HCT116 (cell line): ENCODE measurements around the gene LPCAT2. TPM values are rescaled to one million over a fixed set of nuclear protein-coding genes. Genes with fewer than 3 reads are reported as not detected.

Experiments used
- ATAC-seq: fragments of 200-7000 bp; cut with Tn5 transposase; 2 replicates; pipeline ENCODE4 v1.9.1; 2020; ENCODE audit warnings: mild to moderate bottlenecking, moderate library complexity
- BruUV-seq: library from RNA; stranded (reverse); fragments of 400-500 nt; replicated peaks from 2 replicates; lab custom pipeline; 2021; lab: Mats Ljungman, UMichigan
- CTCF ChIA-PET: fragments of 300-600 bp; sonication (Branson Sonifier 250); formaldehyde crosslinking; loops from one replicate; lab custom pipeline; 2021; ENCODE audit warnings: antibody characterized with exemption; lab: Charles Lee
- POLR2A ChIA-PET: fragments of 300-600, 350-600 bp; sonication (Branson Sonifier 250); formaldehyde crosslinking; loops from one replicate; lab custom pipeline; 2021; ENCODE audit warnings: antibody characterized with exemption; lab: Charles Lee
- RAD21 ChIA-PET, 2 experiments: fragments of 300-600 bp; sonication (Branson Sonifier 250); formaldehyde crosslinking; loops; one replicate each; lab custom pipeline; 2023; ENCODE audit warnings: low total read pairs in 2 of 2; ENCODE audit not compliant: uncharacterized antibody in 2 of 2, unreplicated experiment in 2 of 2, low non-redundant PET in 1 of 2; lab: Charles Lee
- DNase-seq: peaks from one replicate; pipeline ENCODE4 v3.0.0-alpha.2; 2010; ENCODE audit warnings: low read depth, low spot score
- H2AFZ ChIP-seq: fragments of 200-600 bp; shearing (Covaris generic), sonication (generic); 2 replicates; pipeline ENCODE4 v1.6.1; 2017; ENCODE audit warnings: low read depth, mixed run types, mixed read lengths, antibody characterized with exemption, low read length; ENCODE audit not compliant: poor library complexity, severe bottlenecking
- H3K27ac ChIP-seq: 2 replicates; pipeline ENCODE4 v1.5.1; 2012; ENCODE audit warnings: low read depth, low read length
- H3K27me3 ChIP-seq: fragments of 200-600 bp; sonication (generic); 2 replicates; pipeline ENCODE4 v1.6.1; 2016; ENCODE audit warnings: mixed run types, low read length, mixed read lengths; ENCODE audit not compliant: insufficient read depth
- H3K36me3 ChIP-seq, 2 experiments: fragments of 200-500 bp in 1 of 2; fragments of 200-600 bp in 1 of 2; sonication (Bioruptor generic) in 1 of 2; sonication (generic) in 1 of 2; 2 replicates each; pipeline versions ENCODE4 v1.5.1 to v1.6.1; 2014 to 2016; ENCODE audit warnings: low read length in 2 of 2, inconsistent platforms in 1 of 2, mixed read lengths in 1 of 2, mixed run types in 1 of 2; ENCODE audit not compliant: insufficient read depth in 2 of 2, control insufficient read depth in 1 of 2
- H3K4me1 ChIP-seq, 2 experiments: fragments of 200-600 bp in 1 of 2; sonication (generic) in 1 of 2; 2 replicates each; pipeline versions ENCODE4 v1.5.1 to v1.6.1; 2012 to 2017; ENCODE audit warnings: low read length in 2 of 2, inconsistent platforms in 1 of 2, mild to moderate bottlenecking in 1 of 2, mixed read lengths in 1 of 2, mixed run types in 1 of 2, moderate library complexity in 1 of 2; ENCODE audit not compliant: insufficient read depth in 2 of 2, control insufficient read depth in 1 of 2
- H3K4me2 ChIP-seq: fragments of 200-600 bp; sonication (generic); 2 replicates; pipeline ENCODE4 v1.6.1; 2017; ENCODE audit warnings: mixed run types, low read length, mixed read lengths
- H3K4me3 ChIP-seq, 2 experiments: fragments of 200-600 bp in 1 of 2; sonication (generic) in 1 of 2; replicated peaks in 1 of 2; 2 replicates each; pipeline ENCODE4 v1.5.1; 2011 to 2016; ENCODE audit warnings: low read length in 2 of 2, control low read depth in 1 of 2, low read depth in 1 of 2, mild to moderate bottlenecking in 1 of 2, mixed read lengths in 1 of 2, mixed run types in 1 of 2
- H3K79me2 ChIP-seq: fragments of 200-600 bp; sonication (generic); 2 replicates; pipeline ENCODE4 v1.6.1; 2017; ENCODE audit warnings: mild to moderate bottlenecking, mixed run types, low read length, moderate library complexity, mixed read lengths; ENCODE audit not compliant: insufficient read depth
- H3K9ac ChIP-seq: fragments of 200-600 bp; sonication (generic); 2 replicates; pipeline ENCODE4 v1.6.1; 2016; ENCODE audit warnings: low read length, mixed read lengths
- H3K9me2 ChIP-seq: fragments of 200-600 bp; sonication (generic), shearing (Covaris generic); 2 replicates; pipeline ENCODE4 v1.6.1; 2017; ENCODE audit warnings: mixed run types, mild to moderate bottlenecking, moderate library complexity; ENCODE audit not compliant: insufficient read depth
- H3K9me3 ChIP-seq, 2 experiments: fragments of 200-500 bp in 1 of 2; fragments of 200-600 bp in 1 of 2; sonication (Bioruptor generic) in 1 of 2; sonication (generic) in 1 of 2; 2 replicates each; pipeline ENCODE4 v1.6.1; 2014 to 2017; ENCODE audit warnings: low read length in 2 of 2, mixed read lengths in 2 of 2, inconsistent platforms in 1 of 2, low read depth in 1 of 2, mild to moderate bottlenecking in 1 of 2, mixed run types in 1 of 2, moderate library complexity in 1 of 2; ENCODE audit not compliant: control insufficient read depth in 1 of 2, insufficient read depth in 1 of 2
- H4K20me1 ChIP-seq: fragments of 200-600 bp; sonication (generic), shearing (Covaris generic); 2 replicates; pipeline ENCODE4 v1.6.1; 2017; ENCODE audit warnings: mixed run types, mild to moderate bottlenecking, moderate library complexity; ENCODE audit not compliant: insufficient read depth
- EGR1 ChIP-seq: IDR thresholded peaks from 2 replicates; pipeline ENCODE4 v1.6.1; 2012; ENCODE audit warnings: low read depth
- ELF1 ChIP-seq: IDR thresholded peaks from 2 replicates; pipeline ENCODE4 v1.6.1; 2012; ENCODE audit warnings: low read depth, borderline replicate concordance
- EZH2phosphoT487 ChIP-seq: fragments of 200-600 bp; IDR thresholded peaks from 2 replicates; pipeline ENCODE4 v1.6.1; 2018; ENCODE audit warnings: antibody characterized with exemption, borderline replicate concordance
- JUND ChIP-seq: IDR thresholded peaks from 2 replicates; pipeline ENCODE4 v1.6.1; 2012
- POLR2AphosphoS5 ChIP-seq: IDR thresholded peaks from 2 replicates; pipeline ENCODE4 v1.6.1; 2011; ENCODE audit warnings: mild to moderate bottlenecking, low read depth, low read length, moderate library complexity
- SP1 ChIP-seq: IDR thresholded peaks from 2 replicates; pipeline ENCODE4 v1.6.1; 2012; ENCODE audit warnings: low read depth
- SRF ChIP-seq: IDR thresholded peaks from 2 replicates; pipeline ENCODE4 v1.6.1; 2012; ENCODE audit warnings: low read depth
- TCF7L2 ChIP-seq: IDR thresholded peaks from 2 replicates; pipeline ENCODE4 v1.7.0; 2011; ENCODE audit warnings: borderline replicate concordance, inconsistent platforms; ENCODE audit not compliant: insufficient read depth, insufficient read length; ENCODE audit errors: extremely low read depth
- YY1 ChIP-seq: IDR thresholded peaks from 2 replicates; pipeline ENCODE4 v1.6.1; 2011; ENCODE audit warnings: low read length, low read depth, moderate library complexity, mild to moderate bottlenecking; ENCODE audit not compliant: insufficient replicate concordance; ENCODE audit errors: extremely low read depth
- ZFX ChIP-seq: fragments of 450-650 bp; IDR thresholded peaks from 2 replicates; pipeline ENCODE4 v1.6.1; 2017
- intact Hi-C: fragments of 100-400 bp; cut with micrococcal nuclease; formaldehyde crosslinking; loops from 2 replicates; pipeline ENCODE4 v1.10.0; 2022
- total RNA-seq: library from RNA; stranded (reverse); gene quantifications from one replicate; pipeline ENCODE4 v1.2.1, GENCODE V29; 2021; ENCODE audit not compliant: unreplicated experiment
- TF ChIP-seq, protein P1 (sequence below), 3 experiments: fragments of 200-600 bp in 1 of 3; sonication (generic) in 1 of 3; IDR thresholded peaks in 2 of 3; conservative IDR thresholded peaks in 1 of 3; 2 replicates each; pipeline ENCODE4 v1.5.1; 2012 to 2017; ENCODE audit warnings: low read depth in 2 of 3, low read length in 2 of 3, antibody characterized with exemption in 1 of 3, borderline replicate concordance in 1 of 3, control low read depth in 1 of 3, mild to moderate bottlenecking in 1 of 3, mixed read lengths in 1 of 3, mixed run types in 1 of 3, moderate library complexity in 1 of 3; ENCODE audit not compliant: insufficient read depth in 1 of 3
- TF ChIP-seq, protein P2 (sequence below): IDR thresholded peaks from 2 replicates; pipeline ENCODE4 v1.6.1; 2012
- TF ChIP-seq, protein P3 (sequence below): IDR thresholded peaks from 2 replicates; pipeline ENCODE4 v1.6.1; 2012; ENCODE audit warnings: low read depth

LPCAT2 gene
- total RNA-seq, 1 experiment from 2014 or later, result 13.1 TPM

- no peaks in the 10 kb centered on the region for H3K9me3 ChIP-seq
- H3K4me1 ChIP-seq, result no peaks in the 10 kb centered on the region
- no peak overlapping the region for H2AFZ ChIP-seq
- ChIA-PET RAD21 (no interaction called here), CTCF (no interaction called here), POLR2A (interaction anchor here (0.7 kb wide), 1 partner anchor 1768 kb away, joined by 3 read pairs; no protein-coding TSS in a partner anchor)
- no peak overlapping the region for H3K4me2 ChIP-seq
- no peak for TF ChIP-seq SP1
- no peaks in the 10 kb centered on the region for H3K79me2 ChIP-seq
- H3K36me3 ChIP-seq, result no peaks in the 10 kb centered on the region
- DNase-seq (no peak), ATAC-seq (no peak)
- no peaks in the 10 kb centered on the region for H3K27me3 ChIP-seq
- no peak overlapping the region for H3K27ac ChIP-seq
- H3K9me2 ChIP-seq, result no peaks in the 10 kb centered on the region
- intact Hi-C loops, result no loop called here
- BruUV-seq, result no TSS peak
- H3K9ac ChIP-seq, result no peak overlapping the region
- no peak overlapping the region for H3K4me3 ChIP-seq
- no peaks in the 10 kb centered on the region for H4K20me1 ChIP-seq
These were observed 29.3 kb upstream of the LPCAT2 start for GRCh38 chr16:55479430-55480140.

GRCh38 chr16:55480228-55480655 is 28.6 kb upstream of the LPCAT2 start:
- Histone ChIP-seq H3K79me2 (no peaks in the 10 kb centered on the region), H2AFZ (no peak overlapping the region), H3K27ac (no peak overlapping the region), H3K36me3 (no peaks in the 10 kb centered on the region), H4K20me1 (no peaks in the 10 kb centered on the region), H3K4me1 (no peaks in the 10 kb centered on the region), H3K4me3 (no peak overlapping the region), H3K4me2 (no peak overlapping the region), H3K9me3 (no peaks in the 10 kb centered on the region), H3K27me3 (no peaks in the 10 kb centered on the region), H3K9me2 (no peaks in the 10 kb centered on the region), H3K9ac (no peak overlapping the region)
- intact Hi-C loops, result no loop called here
- ATAC-seq (no peak), DNase-seq (no peak)
- no TSS peak for BruUV-seq
- CTCF ChIA-PET, result no interaction called here
- POLR2A ChIA-PET, result interaction anchor here (0.7 kb wide), 1 partner anchor 1768 kb away, joined by 3 read pairs; no protein-coding TSS in a partner anchor
- RAD21 ChIA-PET, result no interaction called here
- TF ChIP-seq, protein P1, sequence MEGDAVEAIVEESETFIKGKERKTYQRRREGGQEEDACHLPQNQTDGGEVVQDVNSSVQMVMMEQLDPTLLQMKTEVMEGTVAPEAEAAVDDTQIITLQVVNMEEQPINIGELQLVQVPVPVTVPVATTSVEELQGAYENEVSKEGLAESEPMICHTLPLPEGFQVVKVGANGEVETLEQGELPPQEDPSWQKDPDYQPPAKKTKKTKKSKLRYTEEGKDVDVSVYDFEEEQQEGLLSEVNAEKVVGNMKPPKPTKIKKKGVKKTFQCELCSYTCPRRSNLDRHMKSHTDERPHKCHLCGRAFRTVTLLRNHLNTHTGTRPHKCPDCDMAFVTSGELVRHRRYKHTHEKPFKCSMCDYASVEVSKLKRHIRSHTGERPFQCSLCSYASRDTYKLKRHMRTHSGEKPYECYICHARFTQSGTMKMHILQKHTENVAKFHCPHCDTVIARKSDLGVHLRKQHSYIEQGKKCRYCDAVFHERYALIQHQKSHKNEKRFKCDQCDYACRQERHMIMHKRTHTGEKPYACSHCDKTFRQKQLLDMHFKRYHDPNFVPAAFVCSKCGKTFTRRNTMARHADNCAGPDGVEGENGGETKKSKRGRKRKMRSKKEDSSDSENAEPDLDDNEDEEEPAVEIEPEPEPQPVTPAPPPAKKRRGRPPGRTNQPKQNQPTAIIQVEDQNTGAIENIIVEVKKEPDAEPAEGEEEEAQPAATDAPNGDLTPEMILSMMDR (IDR thresholded peaks at IDR 0.05 in 2 of 3, conservative IDR thresholded peaks at IDR 0.05 in 1 of 3; ENCODE audit: borderline replicate concordance in 1 of 3, insufficient read depth in 1 of 3, low read depth in 2 of 3, low read length in 2 of 3), result no peak
- TF ChIP-seq, protein P2, sequence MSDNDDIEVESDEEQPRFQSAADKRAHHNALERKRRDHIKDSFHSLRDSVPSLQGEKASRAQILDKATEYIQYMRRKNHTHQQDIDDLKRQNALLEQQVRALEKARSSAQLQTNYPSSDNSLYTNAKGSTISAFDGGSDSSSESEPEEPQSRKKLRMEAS, result no peak
- TF ChIP-seq EZH2phosphoT487 (no peak), ZFX (no peak), POLR2AphosphoS5 (no peak), JUND (no peak), YY1 (no peak), SP1 (no peak), SRF (no peak), EGR1 (no peak), ELF1 (no peak), TCF7L2 (no peak)
- TF ChIP-seq, protein P3, sequence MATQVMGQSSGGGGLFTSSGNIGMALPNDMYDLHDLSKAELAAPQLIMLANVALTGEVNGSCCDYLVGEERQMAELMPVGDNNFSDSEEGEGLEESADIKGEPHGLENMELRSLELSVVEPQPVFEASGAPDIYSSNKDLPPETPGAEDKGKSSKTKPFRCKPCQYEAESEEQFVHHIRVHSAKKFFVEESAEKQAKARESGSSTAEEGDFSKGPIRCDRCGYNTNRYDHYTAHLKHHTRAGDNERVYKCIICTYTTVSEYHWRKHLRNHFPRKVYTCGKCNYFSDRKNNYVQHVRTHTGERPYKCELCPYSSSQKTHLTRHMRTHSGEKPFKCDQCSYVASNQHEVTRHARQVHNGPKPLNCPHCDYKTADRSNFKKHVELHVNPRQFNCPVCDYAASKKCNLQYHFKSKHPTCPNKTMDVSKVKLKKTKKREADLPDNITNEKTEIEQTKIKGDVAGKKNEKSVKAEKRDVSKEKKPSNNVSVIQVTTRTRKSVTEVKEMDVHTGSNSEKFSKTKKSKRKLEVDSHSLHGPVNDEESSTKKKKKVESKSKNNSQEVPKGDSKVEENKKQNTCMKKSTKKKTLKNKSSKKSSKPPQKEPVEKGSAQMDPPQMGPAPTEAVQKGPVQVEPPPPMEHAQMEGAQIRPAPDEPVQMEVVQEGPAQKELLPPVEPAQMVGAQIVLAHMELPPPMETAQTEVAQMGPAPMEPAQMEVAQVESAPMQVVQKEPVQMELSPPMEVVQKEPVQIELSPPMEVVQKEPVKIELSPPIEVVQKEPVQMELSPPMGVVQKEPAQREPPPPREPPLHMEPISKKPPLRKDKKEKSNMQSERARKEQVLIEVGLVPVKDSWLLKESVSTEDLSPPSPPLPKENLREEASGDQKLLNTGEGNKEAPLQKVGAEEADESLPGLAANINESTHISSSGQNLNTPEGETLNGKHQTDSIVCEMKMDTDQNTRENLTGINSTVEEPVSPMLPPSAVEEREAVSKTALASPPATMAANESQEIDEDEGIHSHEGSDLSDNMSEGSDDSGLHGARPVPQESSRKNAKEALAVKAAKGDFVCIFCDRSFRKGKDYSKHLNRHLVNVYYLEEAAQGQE, result no peak
